ENCODE measurements around the gene LANCL2.

GRCh38 chr7:55473932-55474331 is 108.8 kb downstream of the LANCL2 start:
- no peak for TF ChIP-seq CTCF (IDR thresholded peaks at IDR 0.05)
- TF ChIP-seq POLR2A (IDR thresholded peaks at IDR 0.05) = no peak

All from uterus (tissue), 2 donors.